ENCODE data around the gene RSPH1. TPM values are rescaled to one million over a fixed set of nuclear protein-coding genes. Genes with fewer than 3 reads are reported as not detected.

Gene RSPH1
- total and polyA plus RNA-seq, 2 of the 8 experiments (the other 6 are each of a cell fraction or from before 2014, with no cell fraction given): 0.24 TPM; not detected in 1

DNA sequence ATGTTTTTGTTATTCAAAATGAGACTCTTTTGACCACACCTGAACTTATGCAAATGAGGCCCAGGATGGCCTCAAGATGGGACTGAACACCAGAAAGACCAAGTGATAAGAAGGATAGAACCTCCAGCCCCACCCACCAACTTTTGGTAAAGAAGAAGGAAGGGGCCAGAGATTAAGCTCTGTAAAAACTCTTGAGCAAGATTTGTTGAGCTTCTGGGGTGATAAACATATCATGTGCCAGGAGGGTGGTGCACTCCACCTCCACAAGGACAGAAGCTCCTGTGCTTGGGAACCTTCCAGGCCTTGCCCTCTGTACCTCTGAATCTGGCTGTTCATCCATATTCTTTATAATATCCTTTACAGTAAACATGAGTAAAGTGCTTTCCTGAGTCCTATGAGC, 5.3 kb downstream of the RSPH1 start:
- CTCF ChIA-PET (ENCODE audit: partially characterized antibody): interaction anchor here (1.2 kb wide), 1 partner anchor 23 kb away, joined by 10 read pairs; no protein-coding TSS in a partner anchor
- H3K4me3 ChIP-seq (ENCODE audit: extremely low read depth in 1 of 4, insufficient read depth in 2 of 4, low read depth in 3 of 4, low read length in 4 of 4): no peak overlapping the region
- POLR2A ChIA-PET (ENCODE audit: partially characterized antibody): no interaction called here
- H3K27me3 ChIP-seq (replicated peaks in 1 of 4; ENCODE audit: control insufficient read depth in 3 of 4, extremely low read depth in 1 of 4, insufficient read depth in 3 of 4, low read length in 3 of 4): peaks cover 0 to 5% (median 4%) of the 10 kb centered on the region in 4 experiments; a peak in 2 of 7 replicates
- no peaks in the 10 kb centered on the region for H4K20me1 ChIP-seq (replicated peaks in 1 of 2; ENCODE audit: control insufficient read depth in 1 of 2, insufficient read depth in 2 of 2, low read length in 2 of 2)
- no peaks in the 10 kb centered on the region for H3K79me1 ChIP-seq (ENCODE audit: low read depth, low read length)
- H2AK5ac ChIP-seq (ENCODE audit: low read depth, low read length): no peak overlapping the region
- H2BK5ac ChIP-seq (ENCODE audit: low read depth, low read length): no peak overlapping the region
- DNase-seq (ENCODE audit: low read depth in 1 of 2, low spot score in 2 of 2) (no peak), FAIRE-seq (no peak)
- H3K18ac ChIP-seq (ENCODE audit: extremely low read depth, low read length): no peak overlapping the region
- H3K27ac ChIP-seq (ENCODE audit: low read depth, low read length): no peak overlapping the region
- no peak overlapping the region for H3K9ac ChIP-seq (replicated peaks in 1 of 4; ENCODE audit: extremely low read depth in 1 of 4, low read depth in 3 of 4, low read length in 3 of 4)
- H4K91ac ChIP-seq (replicated peaks; ENCODE audit: insufficient read length, low read length): no peak overlapping the region
- no peaks in the 10 kb centered on the region for H3K36me3 ChIP-seq (ENCODE audit: control insufficient read depth in 2 of 4, insufficient read depth in 4 of 4, low read length in 3 of 4)
- H3K14ac ChIP-seq (ENCODE audit: insufficient read length): no peak overlapping the region
- H4K8ac ChIP-seq (ENCODE audit: extremely low read depth, insufficient read depth, low read length): no peak overlapping the region
- H3K56ac ChIP-seq (replicated peaks; ENCODE audit: insufficient read length, low read depth, low read length): no peak overlapping the region
- no peak overlapping the region for H3K4me2 ChIP-seq (ENCODE audit: insufficient read depth in 1 of 2, low read depth in 2 of 2, low read length in 2 of 2)
- no peak overlapping the region for H2AFZ ChIP-seq (ENCODE audit: low read length)
- peaks cover 4% of the 10 kb centered on the region; the same call in 1 of the 2 replicates for H3K23me2 ChIP-seq (ENCODE audit: low read depth, low read length)
- H3K4me1 ChIP-seq (replicated peaks in 1 of 4; ENCODE audit: control insufficient read depth in 3 of 4, insufficient read depth in 4 of 4, low read length in 3 of 4): peaks cover 0 to 3% (median 0%) of the 10 kb centered on the region in 4 experiments; a peak in 2 of 7 replicates
- H2BK12ac ChIP-seq (ENCODE audit: low read depth, low read length): no peak overlapping the region
- H3K79me2 ChIP-seq (ENCODE audit: control insufficient read depth in 1 of 2, insufficient read depth in 2 of 2, low read length in 2 of 2): no peaks in the 10 kb centered on the region
- H3K4ac ChIP-seq (replicated peaks; ENCODE audit: insufficient read length, low read depth, low read length): no peak overlapping the region
- no peaks in the 10 kb centered on the region for H3K9me3 ChIP-seq (ENCODE audit: insufficient read depth in 2 of 2, low read depth in 1 of 2, low read length in 1 of 2)
- no peak overlapping the region for H2BK120ac ChIP-seq (replicated peaks; ENCODE audit: low read depth, low read length)
- H2BK15ac ChIP-seq (ENCODE audit: low read length): no peak overlapping the region
- no peak overlapping the region for H3K23ac ChIP-seq (ENCODE audit: insufficient read length)
- no peak overlapping the region for H2BK20ac ChIP-seq (ENCODE audit: low read length)
- H4K5ac ChIP-seq (ENCODE audit: insufficient read length, low read depth, low read length): no peak overlapping the region
- TF ChIP-seq, protein P1, sequence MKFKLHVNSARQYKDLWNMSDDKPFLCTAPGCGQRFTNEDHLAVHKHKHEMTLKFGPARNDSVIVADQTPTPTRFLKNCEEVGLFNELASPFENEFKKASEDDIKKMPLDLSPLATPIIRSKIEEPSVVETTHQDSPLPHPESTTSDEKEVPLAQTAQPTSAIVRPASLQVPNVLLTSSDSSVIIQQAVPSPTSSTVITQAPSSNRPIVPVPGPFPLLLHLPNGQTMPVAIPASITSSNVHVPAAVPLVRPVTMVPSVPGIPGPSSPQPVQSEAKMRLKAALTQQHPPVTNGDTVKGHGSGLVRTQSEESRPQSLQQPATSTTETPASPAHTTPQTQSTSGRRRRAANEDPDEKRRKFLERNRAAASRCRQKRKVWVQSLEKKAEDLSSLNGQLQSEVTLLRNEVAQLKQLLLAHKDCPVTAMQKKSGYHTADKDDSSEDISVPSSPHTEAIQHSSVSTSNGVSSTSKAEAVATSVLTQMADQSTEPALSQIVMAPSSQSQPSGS (IDR thresholded peaks at IDR 0.05; ENCODE audit: low read length): no peak
- TF ChIP-seq CTBP2 (IDR thresholded peaks at IDR 0.05; ENCODE audit: borderline replicate concordance, insufficient read depth, insufficient read length, low read length) (no peak), TAF1 (IDR thresholded peaks at IDR 0.05; ENCODE audit: low read depth, low read length) (no peak), FOSL1 (IDR thresholded peaks at IDR 0.05; ENCODE audit: insufficient read depth, low read depth, low read length) (no peak), PHF8 (conservative IDR thresholded peaks at IDR 0.05; ENCODE audit: low read depth, low read length) (no peak), TAF7 (optimal IDR thresholded peaks at IDR 0.05; ENCODE audit: borderline replicate concordance, low read depth, low read length) (no peak), ATF3 (IDR thresholded peaks at IDR 0.05; ENCODE audit: insufficient read depth, low read depth, low read length) (no peak), SP2 (IDR thresholded peaks at IDR 0.05; ENCODE audit: low read length) (no peak), SIX5 (IDR thresholded peaks at IDR 0.05; ENCODE audit: low read depth, low read length) (no peak), SRF (IDR thresholded peaks at IDR 0.05; ENCODE audit: low read depth, low read length) (no peak), SP1 (IDR thresholded peaks at IDR 0.05; ENCODE audit: low read depth, low read length) (no peak), CBX8 (IDR thresholded peaks at IDR 0.05; ENCODE audit: borderline replicate concordance, low read depth, low read length) (no peak)

Data from H1 (cell line).